GM18526 (cell line): ENCODE measurements around the gene LRRTM3.

ENCODE experiments used
- POLR2A ChIP-seq: IDR thresholded peaks from 3 replicates; pipeline ENCODE4 v1.6.1; 2011; ENCODE audit not compliant: insufficient read length; ENCODE audit errors: extremely low read depth

LRRTM3 gene

DNA sequence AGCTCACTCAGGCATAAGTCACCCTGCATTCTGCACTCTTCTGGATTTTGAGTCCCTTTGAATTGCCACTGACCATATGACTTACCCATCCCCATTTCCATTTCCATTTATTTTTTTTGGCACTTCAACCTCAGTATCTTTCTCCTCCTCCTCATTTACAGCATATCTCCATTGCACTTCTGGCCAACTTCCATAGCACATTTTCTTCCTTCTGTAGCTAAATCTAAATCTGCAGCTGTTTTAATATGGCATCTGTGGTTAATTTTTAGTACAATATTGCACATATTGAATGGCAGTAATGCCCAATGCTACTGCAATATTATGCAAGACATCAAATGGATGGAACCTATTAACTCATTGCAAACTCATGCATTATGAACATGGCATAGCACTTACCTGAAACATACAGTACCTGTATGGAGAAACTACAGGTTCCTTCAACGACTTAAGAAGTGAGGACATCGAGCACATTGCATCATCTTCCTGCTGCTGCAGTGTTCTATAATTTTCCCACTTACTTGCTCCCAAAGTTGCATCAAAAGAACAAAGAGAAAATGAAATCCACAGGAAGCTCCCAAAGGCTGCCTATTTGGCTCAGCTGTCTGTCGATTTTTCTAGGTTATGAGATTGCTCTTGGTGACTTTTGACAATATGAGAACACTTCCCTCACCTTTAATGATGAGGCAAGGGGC lies 55.7 kb downstream of the LRRTM3 start:
- no peak for TF ChIP-seq POLR2A

DNA sequence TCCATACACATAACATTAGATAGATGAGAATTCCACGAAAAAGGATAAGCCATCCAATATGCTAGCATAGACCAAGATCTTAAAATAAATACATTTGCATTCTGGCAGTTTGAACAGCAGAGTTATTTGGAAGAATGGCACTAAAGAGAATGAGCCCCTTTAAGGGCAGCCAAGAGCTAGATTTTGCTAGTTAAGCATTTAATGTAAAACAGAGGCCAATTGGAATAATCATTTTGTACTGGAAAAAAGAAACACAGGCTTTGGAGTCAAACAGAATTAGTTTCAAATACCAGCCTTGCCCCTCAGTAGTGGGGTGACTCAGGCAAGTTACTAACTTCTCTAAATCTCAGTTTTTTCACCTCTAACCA lies 56.2 kb downstream of the LRRTM3 start:
- TF ChIP-seq POLR2A: no peak

DNA sequence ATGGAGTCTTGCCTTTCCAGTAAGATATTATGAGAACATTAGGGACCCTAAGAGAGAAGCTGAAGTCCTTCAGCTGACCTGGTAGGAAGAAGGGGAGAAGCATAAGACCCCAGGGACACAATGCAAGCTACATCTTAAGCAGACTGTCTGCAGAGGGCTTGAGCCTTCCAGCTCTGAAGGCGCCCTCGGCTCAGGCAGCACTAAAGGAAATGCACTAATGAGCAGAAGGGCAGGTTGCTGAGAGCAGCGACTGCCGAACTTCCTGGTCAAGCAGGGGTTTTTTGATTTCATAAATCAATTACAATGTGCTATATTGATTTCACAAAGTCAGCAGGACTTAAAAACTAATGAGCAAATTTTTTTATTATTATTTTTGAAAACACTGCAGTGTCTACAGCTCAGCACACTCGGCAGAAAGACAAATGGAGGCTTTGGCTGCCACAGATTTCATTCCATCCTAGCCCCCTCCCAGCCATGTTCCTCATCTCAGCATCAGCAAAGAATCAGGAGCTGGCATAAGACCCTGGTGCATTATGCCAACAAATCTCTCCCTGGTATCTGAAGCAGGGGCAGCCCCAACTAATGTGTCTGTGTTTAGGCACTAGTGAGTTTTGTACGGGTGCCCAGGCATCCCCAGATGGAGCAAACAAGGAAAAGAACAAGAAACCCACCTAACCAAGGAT lies 57.1 kb downstream of the LRRTM3 start:
- no peak for TF ChIP-seq POLR2A

DNA sequence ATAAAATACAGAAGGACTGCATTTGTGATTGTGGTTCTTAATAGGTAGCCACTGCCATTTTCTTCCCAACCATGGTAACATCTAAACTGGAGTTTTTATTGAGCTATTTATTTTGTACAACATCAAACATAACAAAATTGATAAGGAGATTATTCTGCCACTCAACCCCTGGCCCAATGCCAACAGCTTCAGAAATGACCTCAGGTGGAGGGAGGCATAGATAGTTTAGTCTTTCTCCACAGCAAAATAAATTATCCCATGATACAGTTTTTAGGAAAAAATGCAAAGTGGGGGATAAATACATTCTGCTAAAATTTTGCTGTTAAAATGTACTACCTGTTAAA lies 57.6 kb downstream of the LRRTM3 start:
- no peak for TF ChIP-seq POLR2A

DNA sequence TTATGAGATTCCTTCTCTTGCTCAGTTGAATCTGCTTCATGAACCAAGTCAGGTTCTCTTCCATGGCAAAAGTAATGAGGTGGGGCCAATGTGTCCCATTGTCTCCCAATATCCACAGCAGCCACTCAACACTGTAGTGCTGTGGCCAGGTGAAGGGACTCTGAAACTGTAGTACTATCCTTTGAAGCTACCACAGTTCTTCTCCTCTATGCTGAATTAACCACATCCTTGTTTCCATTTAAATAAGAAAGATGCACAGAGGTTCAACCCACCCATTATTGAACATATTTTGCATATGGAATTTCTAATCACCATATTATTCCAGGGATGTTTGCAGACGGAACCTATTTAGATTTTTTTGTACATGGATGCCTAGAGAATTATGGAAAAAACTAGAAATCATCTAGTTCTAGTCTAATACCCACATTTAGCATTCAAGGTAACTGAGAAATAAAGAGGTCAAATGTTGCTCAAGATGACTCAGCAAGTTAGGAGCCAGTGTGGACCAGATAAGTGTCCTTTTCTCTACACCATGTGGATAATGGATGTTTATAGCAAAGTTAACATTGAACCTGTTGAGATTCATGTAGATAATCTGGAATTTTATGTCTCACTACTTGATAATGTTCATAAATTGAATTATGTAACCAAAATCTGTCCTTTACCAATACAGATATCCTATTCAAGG lies 64.5 kb downstream of the LRRTM3 start:
- TF ChIP-seq POLR2A: no peak

DNA sequence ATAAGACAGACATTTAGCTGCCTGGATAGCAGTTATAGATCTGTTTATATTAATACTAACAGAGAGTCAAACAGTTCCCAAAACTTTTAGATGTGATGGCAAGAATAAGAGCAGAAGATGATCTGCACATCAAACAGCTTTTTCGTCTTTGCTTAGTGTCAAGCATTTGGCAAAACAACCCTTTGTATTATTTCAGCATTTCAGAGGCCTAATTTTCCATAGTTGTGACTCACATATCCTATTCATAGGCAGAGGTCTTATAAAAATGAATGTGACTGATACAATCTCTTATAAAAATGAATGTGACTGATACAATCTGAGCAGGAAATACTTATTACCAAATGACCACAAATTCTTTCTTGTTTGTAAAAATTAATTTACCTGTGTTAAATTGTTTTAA lies 71.2 kb downstream of the LRRTM3 start:
- no peak for TF ChIP-seq POLR2A

DNA sequence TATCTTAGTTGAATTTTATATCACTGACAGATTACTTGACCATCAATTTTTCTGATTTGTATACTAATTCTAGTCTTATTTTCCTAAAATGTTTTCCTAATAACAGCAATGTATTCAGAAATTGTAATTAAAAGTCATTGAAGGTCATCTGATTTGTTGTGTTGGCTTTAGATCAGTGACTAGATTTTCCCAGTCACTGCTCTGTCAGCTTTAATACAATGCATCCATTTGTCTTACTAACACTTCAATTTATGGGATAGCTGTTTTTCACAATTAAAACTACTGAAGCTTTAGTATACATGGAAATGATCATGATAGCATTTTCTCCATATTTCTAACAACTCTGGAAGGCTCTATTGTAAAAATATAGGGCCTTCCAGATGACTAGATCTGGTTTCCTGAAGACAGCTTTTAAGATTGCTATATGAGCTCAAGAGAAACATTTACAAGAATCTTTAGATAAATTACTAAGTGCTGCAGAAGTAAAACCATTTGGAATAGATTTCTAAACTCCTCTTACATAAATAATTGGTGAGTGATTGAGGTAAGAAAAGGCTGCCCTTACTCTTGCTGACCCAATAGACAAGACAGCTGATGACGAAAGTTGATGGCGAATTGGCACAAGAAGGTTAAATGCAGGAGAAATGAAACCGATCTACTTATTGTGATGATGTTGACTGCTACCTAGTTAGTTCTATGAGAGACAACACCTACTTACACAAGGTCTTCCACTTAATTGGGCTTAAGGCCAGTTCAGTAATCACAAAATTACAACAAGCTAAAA lies 74.1 kb downstream of the LRRTM3 start:
- TF ChIP-seq POLR2A: no peak

DNA sequence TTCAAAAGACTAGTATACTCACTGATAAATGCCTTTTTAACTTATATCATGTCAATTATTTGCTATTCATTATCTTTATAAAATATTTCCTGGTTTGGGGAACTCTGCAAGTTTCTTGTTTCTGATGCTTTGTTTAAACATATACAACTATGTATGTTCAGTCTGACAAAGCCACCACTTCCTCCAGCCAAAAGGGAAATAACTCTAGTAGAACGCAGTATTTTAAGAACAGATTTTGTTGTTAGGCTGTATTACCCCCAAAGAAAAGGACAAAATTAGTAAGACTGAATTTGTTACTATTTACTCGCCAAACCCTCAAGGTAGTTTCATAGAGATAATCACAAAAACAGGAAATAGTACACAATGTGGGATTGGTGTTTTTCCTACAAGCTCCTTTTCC lies 78.9 kb downstream of the LRRTM3 start:
- TF ChIP-seq POLR2A: no peak

DNA sequence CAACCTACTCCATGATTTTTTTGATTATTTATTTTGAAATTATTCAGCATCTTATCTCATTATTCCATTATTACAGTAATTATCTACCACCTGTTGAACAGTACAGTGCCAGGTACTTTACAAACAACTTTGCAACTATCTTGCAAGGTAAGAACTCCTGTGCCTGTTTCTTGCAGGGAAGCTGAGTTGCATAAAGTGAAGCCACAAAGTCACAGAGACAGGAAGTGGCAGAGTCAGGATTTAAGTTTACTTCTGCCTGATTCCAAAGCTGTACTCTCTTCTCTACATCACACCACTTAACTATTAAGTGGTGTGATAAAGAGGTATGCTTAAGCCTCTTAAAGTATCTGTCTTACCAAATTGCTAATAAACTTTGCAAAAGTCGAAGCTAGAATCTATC lies 80.1 kb downstream of the LRRTM3 start:
- no peak for TF ChIP-seq POLR2A

DNA sequence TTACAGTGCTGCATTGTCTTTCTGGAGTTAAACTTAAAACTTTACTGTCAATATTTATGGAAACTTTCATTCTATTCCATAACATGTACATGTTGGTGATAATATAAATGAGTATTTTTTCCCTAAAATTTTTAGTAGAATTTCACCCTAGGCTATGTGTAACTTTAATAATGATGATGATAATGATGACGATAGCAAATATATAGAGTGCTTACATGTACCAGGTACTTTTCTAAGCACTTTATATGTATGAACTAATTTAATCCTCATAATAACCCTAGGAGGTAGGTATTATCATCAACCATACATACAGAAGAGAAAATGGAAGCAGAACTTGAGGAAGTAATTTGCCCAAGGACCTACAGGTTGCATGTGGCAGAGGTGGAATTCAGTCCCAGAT lies 85.6 kb downstream of the LRRTM3 start:
- TF ChIP-seq POLR2A: no peak

DNA sequence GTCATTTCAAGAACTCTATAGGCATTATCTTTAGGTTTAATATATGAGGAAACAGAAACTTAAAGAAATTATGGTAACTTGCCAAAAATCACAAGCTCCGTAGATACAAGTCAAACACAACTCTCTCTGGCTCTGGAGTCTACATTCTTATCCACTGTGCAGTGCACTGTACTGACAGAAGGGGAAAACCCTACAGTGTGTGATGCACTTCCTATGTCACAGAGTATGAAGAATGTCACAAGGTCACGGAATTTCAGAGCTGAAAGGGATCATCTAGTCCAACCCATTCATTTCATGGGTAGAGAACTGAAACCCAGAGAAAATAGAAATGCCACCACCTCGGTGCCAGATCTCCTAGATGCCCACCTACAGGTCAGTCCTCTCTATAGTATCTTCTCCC lies 86.1 kb downstream of the LRRTM3 start:
- TF ChIP-seq POLR2A: no peak

DNA sequence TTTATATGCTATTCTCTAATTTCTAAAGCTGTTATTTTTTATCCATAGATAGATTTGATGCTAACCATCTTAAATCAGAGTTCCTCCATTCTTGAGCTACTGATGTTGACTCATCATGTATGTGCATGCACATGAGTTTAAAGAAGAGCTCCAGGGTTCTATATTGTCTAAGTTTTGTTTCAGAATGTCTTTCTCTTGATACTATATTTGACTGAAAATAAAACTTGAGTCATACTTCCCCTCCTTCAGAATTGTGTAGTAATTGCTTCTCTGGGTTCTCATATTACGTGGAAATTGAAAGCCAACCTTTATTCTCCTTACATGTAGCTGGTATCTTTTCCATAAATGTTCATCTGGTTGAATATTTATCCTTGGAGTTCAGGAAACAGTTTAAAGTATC lies 89.4 kb downstream of the LRRTM3 start:
- TF ChIP-seq POLR2A: no peak

DNA sequence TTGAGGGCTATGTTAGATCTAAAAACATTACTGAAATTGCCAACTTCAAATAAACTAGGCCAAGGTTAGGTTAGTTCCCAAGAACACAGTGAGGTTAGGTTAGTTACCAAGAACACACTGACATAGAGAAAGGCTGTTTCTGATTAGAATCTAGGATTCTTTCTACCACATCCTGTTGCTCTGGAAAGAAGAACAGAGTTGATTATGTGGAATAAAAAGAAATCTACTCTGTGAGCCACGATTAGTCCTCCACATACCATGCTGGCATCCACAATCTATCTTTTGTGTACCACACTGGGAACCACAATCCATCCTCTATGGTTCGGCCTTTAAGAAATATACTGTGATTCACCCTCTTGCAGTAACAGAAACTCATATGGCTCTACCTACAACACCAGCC lies 91.4 kb downstream of the LRRTM3 start:
- TF ChIP-seq POLR2A: no peak

DNA sequence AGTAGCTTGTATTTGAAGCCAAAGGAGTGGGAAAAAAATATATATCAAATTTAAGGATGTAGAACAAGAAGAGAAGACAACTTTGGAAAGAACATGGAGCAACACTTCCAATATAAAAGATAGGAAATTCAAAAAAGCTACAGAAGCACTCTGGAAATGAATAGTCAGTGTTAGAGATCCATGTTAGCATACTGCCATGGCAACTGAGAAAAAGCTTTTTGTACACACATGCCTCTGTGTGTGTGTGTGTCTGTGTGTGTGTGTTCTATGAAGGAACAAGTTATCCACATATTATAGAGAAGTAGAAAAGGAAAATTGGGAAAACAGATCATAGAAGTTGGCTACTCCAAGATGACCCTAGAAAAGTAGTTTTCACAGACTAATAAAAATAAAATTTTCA lies 96.3 kb downstream of the LRRTM3 start:
- TF ChIP-seq POLR2A: no peak

DNA sequence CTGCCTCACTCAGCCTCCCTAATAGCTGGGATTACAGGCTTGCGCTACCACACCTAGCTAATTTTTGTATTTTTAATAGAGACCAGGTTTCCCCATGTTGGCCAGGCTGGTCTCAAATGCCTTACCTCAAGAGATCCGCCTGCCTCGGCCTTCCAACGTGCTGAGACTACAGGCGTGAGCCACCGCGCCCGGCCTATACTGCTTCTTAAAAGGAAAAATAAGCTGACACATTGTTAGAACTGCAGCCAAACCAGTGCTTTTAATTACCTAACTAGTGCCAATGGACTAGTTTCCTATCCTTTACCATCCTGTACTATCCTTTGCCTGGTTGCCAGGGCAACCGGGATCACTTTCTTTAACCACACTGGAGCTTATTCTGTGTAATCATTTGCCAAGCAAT lies 108.0 kb downstream of the LRRTM3 start:
- TF ChIP-seq POLR2A: no peak

DNA sequence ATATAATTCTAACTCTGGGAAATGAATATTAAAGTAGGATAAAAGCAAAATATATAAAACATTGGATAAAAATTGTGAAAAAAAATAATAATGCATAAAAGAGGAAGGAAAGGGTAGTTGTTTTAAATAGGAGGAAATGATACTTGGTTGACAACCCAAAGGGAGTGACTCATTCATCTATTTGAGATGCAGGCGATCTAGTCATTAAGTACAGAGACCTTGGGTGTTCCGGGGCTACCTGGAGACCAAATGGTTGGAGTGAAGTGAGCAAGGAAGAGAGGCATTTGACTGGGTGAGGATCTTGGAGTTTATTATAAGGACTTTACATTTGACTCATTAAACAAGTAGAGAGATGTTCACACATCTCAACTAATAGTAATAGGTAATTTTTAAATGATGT lies 111.0 kb downstream of the LRRTM3 start:
- TF ChIP-seq POLR2A: no peak
